ENCODE measurements around the gene MEIG1. TPM values are rescaled to one million over a fixed set of nuclear protein-coding genes. Genes with fewer than 3 reads are reported as not detected.
A peak's percentile ranks its signal among the peaks of the same experiment; 100 is the strongest.
"Not testable (repeated sequence)": the region's sequence is repeated elsewhere in the genome, so short reads cannot be mapped to it uniquely, and the experiment has no call there.

The MEIG1 gene
- total RNA-seq, 1 experiment from 2014 or later = 4.1 TPM

DNA sequence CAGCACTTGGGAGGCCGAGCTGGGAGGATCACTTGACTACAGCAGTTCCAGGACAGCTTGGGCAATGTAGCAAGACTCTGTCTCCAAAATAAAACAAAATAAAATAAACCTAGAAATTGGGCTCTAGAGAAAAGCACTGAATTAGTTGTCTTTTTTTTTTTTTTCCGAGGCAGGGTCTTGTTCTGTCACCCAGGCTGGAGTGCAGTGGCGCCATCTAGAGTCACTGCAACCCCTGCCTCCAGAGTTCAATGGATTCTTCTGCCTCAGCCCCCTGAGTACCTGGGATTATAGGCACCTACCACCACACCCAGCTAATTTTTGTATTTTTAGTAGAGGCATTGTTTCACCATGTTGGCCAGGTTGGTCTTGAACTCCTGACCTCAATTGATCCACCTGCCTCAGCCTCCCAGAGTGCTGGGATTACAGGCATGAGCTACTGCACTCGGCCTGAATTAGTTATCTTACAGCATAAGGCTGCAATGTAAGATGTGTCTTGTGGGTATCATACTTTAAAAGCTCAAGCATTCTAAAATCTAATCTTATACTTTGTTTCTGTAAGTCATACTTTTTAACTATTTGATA, 12.8 kb downstream of the MEIG1 start:
- no peak overlapping the region for H3K4me2 ChIP-seq
- H3K27me3 ChIP-seq (ENCODE audit: insufficient read depth, low read depth) = no peaks in the 10 kb centered on the region
- H4K20me1 ChIP-seq (ENCODE audit: insufficient read depth) = no peaks in the 10 kb centered on the region
- peak in 1 of 2 experiments; percentile 29 for DNase-seq
- no peak overlapping the region for H3K4me3 ChIP-seq
- H3K36me3 ChIP-seq (ENCODE audit: low read depth) = no peaks in the 10 kb centered on the region
- no peaks in the 10 kb centered on the region for H3K79me2 ChIP-seq (ENCODE audit: low read depth)
- no peak overlapping the region for H3K27ac ChIP-seq
- no peaks in the 10 kb centered on the region for H3K4me1 ChIP-seq (replicated peaks; ENCODE audit: insufficient read depth)
- TF ChIP-seq EZH2 (IDR thresholded peaks at IDR 0.05; ENCODE audit: low read depth) = no peak
- TF ChIP-seq, protein P1, sequence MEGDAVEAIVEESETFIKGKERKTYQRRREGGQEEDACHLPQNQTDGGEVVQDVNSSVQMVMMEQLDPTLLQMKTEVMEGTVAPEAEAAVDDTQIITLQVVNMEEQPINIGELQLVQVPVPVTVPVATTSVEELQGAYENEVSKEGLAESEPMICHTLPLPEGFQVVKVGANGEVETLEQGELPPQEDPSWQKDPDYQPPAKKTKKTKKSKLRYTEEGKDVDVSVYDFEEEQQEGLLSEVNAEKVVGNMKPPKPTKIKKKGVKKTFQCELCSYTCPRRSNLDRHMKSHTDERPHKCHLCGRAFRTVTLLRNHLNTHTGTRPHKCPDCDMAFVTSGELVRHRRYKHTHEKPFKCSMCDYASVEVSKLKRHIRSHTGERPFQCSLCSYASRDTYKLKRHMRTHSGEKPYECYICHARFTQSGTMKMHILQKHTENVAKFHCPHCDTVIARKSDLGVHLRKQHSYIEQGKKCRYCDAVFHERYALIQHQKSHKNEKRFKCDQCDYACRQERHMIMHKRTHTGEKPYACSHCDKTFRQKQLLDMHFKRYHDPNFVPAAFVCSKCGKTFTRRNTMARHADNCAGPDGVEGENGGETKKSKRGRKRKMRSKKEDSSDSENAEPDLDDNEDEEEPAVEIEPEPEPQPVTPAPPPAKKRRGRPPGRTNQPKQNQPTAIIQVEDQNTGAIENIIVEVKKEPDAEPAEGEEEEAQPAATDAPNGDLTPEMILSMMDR (conservative IDR thresholded peaks at IDR 0.05) = peak; percentile 53
- BruUV-seq (replicated peaks) = no TSS peak
- no peaks in the 10 kb centered on the region for H3K9me2 ChIP-seq (ENCODE audit: insufficient read depth)
- no peak overlapping the region for H2AFZ ChIP-seq
- ChIA-PET POLR2A (ENCODE audit: unreplicated experiment) (no interaction called here), CTCF (interaction anchor here (0.6 to 0.8 kb wide), 3 partner anchors 19 to 418 kb away, joined by 3 to 6 read pairs (median 3); no protein-coding TSS in a partner anchor)
- H3F3A ChIP-seq (ENCODE audit: insufficient read depth, low read depth) = no peaks in the 10 kb centered on the region
- H3K9me3 ChIP-seq (ENCODE audit: insufficient read depth, low read depth) = no peaks in the 10 kb centered on the region
- intact Hi-C loops (cut with micrococcal nuclease; ENCODE audit: unreplicated experiment) = no loop called here

DNA sequence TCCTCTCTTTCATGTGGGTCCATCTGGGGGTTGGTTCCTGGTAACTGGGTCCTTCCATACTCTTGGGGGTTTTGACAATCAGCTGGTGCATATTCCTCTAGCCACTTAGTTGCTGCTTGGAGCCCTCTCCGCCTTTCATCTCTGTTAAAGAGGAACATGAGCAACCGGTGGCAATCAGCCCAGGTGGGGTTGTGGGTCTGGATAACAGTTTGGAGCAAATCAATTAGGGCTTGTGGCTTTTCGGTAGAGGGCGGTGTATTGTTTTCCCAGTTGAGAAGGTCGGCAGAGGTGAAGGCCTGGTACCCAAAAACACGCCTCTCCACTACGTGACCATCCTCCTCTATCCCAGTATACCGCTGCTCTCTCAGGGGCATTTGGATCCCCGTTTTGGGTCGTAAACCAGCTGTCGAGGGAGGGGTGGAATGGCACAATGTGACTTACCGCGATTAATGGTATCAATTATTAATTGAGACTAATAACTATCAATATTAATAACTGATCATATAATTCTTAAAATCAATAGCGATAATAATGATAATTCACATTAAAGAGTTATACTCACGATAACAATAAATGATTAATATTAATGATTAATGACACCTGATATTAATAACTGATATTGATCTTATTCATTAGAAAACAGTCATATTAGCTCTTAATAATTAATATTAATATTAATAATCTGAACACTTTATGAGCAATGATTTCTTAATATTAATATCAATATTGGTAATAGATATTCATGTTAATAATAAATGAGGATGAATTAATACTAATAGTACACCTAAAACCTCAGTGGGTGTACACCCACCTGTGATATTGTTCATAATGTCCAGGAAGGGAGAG, 15.2 kb downstream of the MEIG1 start:
- H3K9me2 ChIP-seq (ENCODE audit: insufficient read depth); POLR2A ChIA-PET (ENCODE audit: unreplicated experiment); H3K4me2 ChIP-seq; H3K27ac ChIP-seq; intact Hi-C loops (cut with micrococcal nuclease; ENCODE audit: unreplicated experiment); DNase-seq; H3K9me3 ChIP-seq (ENCODE audit: insufficient read depth, low read depth); CTCF ChIA-PET; H4K20me1 ChIP-seq (ENCODE audit: insufficient read depth); H3K4me1 ChIP-seq (replicated peaks; ENCODE audit: insufficient read depth); H3K36me3 ChIP-seq (ENCODE audit: low read depth); H3K4me3 ChIP-seq; BruUV-seq (replicated peaks); H3F3A ChIP-seq (ENCODE audit: insufficient read depth, low read depth); H3K27me3 ChIP-seq (ENCODE audit: insufficient read depth, low read depth); H3K79me2 ChIP-seq (ENCODE audit: low read depth); H2AFZ ChIP-seq: not testable (repeated sequence)

DNA sequence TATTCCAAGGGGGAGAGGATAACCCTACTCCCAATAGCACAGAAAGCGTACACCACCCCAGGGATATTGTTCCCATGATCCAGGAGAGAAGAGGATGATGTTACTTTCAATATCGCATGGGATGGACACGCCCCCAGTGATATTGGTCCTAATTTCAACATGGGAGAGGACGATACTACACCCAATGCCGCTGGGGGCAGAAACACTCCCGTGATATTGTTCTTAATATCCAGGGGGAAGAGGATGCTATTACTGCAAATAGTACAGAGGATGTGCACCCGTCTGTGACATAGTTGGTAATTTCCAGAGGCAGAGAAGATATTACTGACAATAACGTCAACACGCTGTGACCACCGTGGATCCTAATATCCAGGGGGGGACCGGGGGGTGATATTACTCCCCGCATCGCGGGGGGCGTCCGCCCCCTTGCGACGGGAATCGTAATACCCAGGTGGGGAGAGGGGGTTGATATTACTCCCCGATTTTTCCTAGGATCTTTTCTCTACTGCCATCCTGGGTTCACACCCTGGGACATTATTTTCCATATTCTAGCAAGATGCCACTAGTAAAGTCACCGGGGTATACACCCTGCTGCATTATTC, 16.6 kb downstream of the MEIG1 start:
- CTCF ChIA-PET = no interaction called here
- peak in 1 of 2 experiments; percentile 38 for DNase-seq
- intact Hi-C loops (cut with micrococcal nuclease; ENCODE audit: unreplicated experiment) = no loop called here
- no peak for TF ChIP-seq EZH2 (IDR thresholded peaks at IDR 0.05; ENCODE audit: low read depth)
- TF ChIP-seq, protein P1 (conservative IDR thresholded peaks at IDR 0.05) = peak; percentile 56
- no peaks in the 10 kb centered on the region for H3K36me3 ChIP-seq (ENCODE audit: low read depth)
- H4K20me1 ChIP-seq (ENCODE audit: insufficient read depth) = no peaks in the 10 kb centered on the region
- no peaks in the 10 kb centered on the region for H3K79me2 ChIP-seq (ENCODE audit: low read depth)
- no peaks in the 10 kb centered on the region for H3K9me3 ChIP-seq (ENCODE audit: insufficient read depth, low read depth)
- no peaks in the 10 kb centered on the region for H3K27me3 ChIP-seq (ENCODE audit: insufficient read depth, low read depth)
- H3K9me2 ChIP-seq (ENCODE audit: insufficient read depth) = no peaks in the 10 kb centered on the region
- BruUV-seq (replicated peaks) = no TSS peak
- no peaks in the 10 kb centered on the region for H3K4me1 ChIP-seq (replicated peaks; ENCODE audit: insufficient read depth)
- POLR2A ChIA-PET (ENCODE audit: unreplicated experiment) = no interaction called here
- no peak overlapping the region for H3K27ac ChIP-seq
- no peak overlapping the region for H2AFZ ChIP-seq
- H3F3A ChIP-seq (ENCODE audit: insufficient read depth, low read depth) = no peaks in the 10 kb centered on the region
- H3K4me2 ChIP-seq = peak overlapping the region; percentile 68
- peak overlapping the region; percentile 42; the same call in 1 of the 2 replicates for H3K4me3 ChIP-seq
